GM12878 (cell line): ENCODE data around the gene DIP2A.

Experiments
- POLR2A ChIP-seq: IDR thresholded peaks from 2 replicates; pipeline ENCODE4 v1.6.1; 2011; ENCODE audit warnings: low read depth, mild to moderate bottlenecking, low read length
- SUZ12 ChIP-seq: fragments of 200-600 bp; sonication (generic); IDR thresholded peaks from one replicate; pipeline ENCODE4 v1.6.1; 2018; ENCODE audit warnings: antibody characterized with exemption, mild to moderate bottlenecking; ENCODE audit not compliant: unreplicated experiment
- TCF12 ChIP-seq: IDR thresholded peaks from 2 replicates; pipeline ENCODE4 v1.6.1; 2011; ENCODE audit warnings: low read depth, mild to moderate bottlenecking, low read length

DNA sequence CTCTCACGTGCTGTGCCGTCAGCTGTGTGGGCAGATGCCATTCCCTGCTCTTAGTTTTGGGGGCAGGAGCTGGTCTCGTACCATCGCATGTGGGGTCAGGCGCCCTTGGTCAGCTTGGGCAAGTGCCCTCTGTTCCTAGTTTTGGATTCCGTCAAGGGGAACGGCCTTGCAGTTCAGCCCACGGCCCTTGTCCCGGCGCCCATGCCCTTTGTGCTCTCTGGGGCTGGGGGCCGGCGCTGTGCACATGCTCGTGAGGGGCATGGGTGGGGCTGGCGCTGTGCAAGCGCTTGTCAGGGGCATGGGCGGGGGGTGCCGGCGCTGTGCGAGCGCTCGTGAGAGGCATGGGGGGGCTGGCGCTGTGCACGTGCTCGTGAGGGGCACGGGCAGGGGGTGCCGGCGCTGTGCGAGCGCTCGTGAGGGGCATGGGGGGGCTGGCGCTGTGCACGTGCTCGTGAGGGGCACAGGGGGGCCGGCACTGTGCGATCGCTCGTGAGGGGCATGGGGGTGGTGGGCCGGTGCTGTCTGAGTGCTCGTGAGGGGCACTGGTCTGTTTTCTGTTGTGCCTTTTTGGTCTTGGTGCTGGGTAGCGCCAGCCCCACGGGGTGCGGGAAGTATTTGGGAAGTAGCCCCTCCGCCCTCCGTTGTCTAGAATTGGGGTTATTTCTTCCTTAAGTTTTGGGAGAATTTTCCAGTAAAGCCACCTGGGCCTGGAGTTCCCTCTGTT is 29.5 kb upstream of the DIP2A start:
- TF ChIP-seq TCF12 (no peak), SUZ12 (no peak), POLR2A (no peak)
